Activated CD8-positive, alpha-beta memory T cell treated with anti-CD3 and anti-CD28 coated beads for 36 hours (primary cell): Measurements from ENCODE around the gene CHSY3. TPM values are rescaled to one million over a fixed set of nuclear protein-coding genes. Genes with fewer than 3 reads are reported as not detected.

Experiments used
- CTCF ChIA-PET: fragments of 350-600 bp; sonication (Branson Sonifier 250); formaldehyde crosslinking; loops from one replicate; lab custom pipeline; 2021; ENCODE audit warnings: antibody characterized with exemption; lab: Charles Lee
- POLR2A ChIA-PET: fragments of 350-600 bp; sonication (Branson Sonifier 250); formaldehyde crosslinking; loops from one replicate; lab custom pipeline; 2021; ENCODE audit warnings: antibody characterized with exemption; lab: Charles Lee
- total RNA-seq, 2 experiments: library from RNA; stranded (reverse); gene quantifications; one replicate each; pipeline ENCODE4 v1.2.3, GENCODE V29; 2021

The CHSY3 gene
- total RNA-seq, 2 experiments from 2014 or later, result 0.06 TPM; not detected in 1

- ChIA-PET CTCF (no interaction called here), POLR2A (no interaction called here)
These were observed 39.7 kb downstream of the CHSY3 start for GRCh38 chr5:129943936-129944335.

DNA sequence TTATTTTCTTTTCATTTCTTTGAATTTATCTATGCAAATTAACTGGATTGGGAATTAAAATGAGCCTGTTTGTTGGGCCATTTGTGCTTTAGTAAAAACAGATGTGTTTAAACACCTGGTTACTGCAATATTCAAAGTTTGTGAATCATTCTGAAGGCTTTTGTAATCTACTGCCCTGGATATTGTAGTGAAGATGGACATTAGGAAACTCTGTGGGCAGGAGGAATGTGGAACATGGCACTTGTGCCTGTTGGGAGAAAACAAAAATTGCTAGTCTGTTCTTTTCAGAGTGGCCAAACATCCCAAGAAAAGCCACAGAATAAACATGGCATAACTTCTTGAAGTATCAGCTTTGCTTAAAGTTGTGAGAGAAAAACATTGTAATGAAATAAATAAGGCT lies 40.8 kb downstream of the CHSY3 start:
- ChIA-PET CTCF (no interaction called here), POLR2A (no interaction called here)

DNA sequence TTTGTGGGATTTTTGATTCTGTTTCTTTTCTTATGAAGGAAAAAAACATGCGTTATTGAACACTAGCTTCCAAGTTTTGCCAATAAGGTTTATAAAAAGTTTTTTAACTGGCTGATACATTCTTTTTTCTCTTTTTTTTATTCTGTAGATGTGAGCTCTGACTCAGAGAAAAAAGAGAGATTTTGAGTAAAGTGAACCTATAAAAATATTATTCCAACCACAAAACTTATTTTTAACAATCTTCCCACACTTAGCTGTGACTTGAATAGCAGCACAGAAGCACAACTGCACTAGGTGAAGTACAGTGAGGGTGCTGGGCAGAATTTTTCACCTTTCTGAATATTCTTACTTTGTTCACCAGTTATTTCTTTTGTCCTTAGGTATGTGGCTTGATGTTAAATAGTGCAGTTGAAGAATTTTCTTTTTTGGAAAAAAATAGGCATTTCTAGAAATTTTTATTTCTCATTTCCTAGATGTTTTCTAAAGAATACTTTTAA lies 41.6 kb downstream of the CHSY3 start:
- ChIA-PET CTCF (no interaction called here), POLR2A (no interaction called here)

DNA sequence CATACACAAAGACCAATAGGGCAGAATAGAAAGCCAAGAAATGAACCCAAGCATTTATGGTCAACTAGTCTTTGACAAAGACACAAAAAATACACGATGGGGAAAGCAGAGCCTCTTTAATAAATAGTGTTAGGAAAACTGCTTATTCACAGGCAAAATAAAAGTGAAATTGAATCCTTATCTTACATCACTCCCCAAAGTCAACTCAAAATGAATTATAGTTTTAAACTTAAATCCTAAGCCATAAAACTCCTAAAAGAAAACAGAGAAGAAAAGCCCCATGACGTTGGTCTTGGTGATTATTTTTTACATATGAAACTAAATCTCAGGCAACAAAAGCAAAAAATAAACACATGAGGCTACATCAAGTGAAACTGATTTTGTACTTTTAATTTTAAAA lies 46.8 kb downstream of the CHSY3 start:
- POLR2A ChIA-PET, result no interaction called here
- CTCF ChIA-PET, result no interaction called here

- POLR2A ChIA-PET, result no interaction called here
- CTCF ChIA-PET, result no interaction called here
These were observed 54.3 kb downstream of the CHSY3 start for GRCh38 chr5:129958581-129958980.

GRCh38 chr5:129960831-129961230 lies 56.6 kb downstream of the CHSY3 start:
- ChIA-PET POLR2A (no interaction called here), CTCF (no interaction called here)

- CTCF ChIA-PET, result no interaction called here
- POLR2A ChIA-PET, result no interaction called here
These were observed 58.2 kb downstream of the CHSY3 start for GRCh38 chr5:129962506-129962905.

DNA sequence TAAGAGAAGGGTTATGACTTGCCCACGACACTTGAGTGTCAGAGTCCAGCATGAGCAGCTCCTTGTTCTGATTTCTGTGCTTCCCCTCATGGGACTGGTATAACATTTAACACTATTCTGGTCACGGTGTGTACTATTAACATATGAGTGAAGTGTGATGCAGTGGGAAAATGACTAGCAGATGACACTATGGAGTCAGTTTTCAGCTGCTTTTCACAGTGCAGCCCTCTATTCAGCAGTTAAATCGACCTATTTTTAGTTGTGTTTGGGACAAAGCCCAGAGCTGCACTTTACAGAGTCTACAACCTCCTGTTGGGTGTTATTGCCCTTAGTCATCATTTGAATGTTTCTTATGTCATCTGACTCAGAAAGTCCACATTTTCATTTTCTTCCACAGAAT lies 59.1 kb downstream of the CHSY3 start:
- ChIA-PET CTCF (no interaction called here), POLR2A (no interaction called here)

- ChIA-PET CTCF (no interaction called here), POLR2A (no interaction called here)
These were observed 61.8 kb downstream of the CHSY3 start for GRCh38 chr5:129966071-129966470.

GRCh38 chr5:129971714-129972113 lies 67.4 kb downstream of the CHSY3 start:
- CTCF ChIA-PET, result no interaction called here
- POLR2A ChIA-PET, result no interaction called here

GRCh38 chr5:129972465-129973141 lies 68.3 kb downstream of the CHSY3 start:
- POLR2A ChIA-PET, result no interaction called here
- CTCF ChIA-PET, result no interaction called here

GRCh38 chr5:129973716-129974426 lies 69.6 kb downstream of the CHSY3 start:
- CTCF ChIA-PET, result no interaction called here
- POLR2A ChIA-PET, result no interaction called here

GRCh38 chr5:129977810-129978209 lies 73.5 kb downstream of the CHSY3 start:
- ChIA-PET CTCF (no interaction called here), POLR2A (no interaction called here)

- ChIA-PET POLR2A (no interaction called here), CTCF (no interaction called here)
These were observed 74.0 kb downstream of the CHSY3 start for GRCh38 chr5:129978270-129978669.

DNA sequence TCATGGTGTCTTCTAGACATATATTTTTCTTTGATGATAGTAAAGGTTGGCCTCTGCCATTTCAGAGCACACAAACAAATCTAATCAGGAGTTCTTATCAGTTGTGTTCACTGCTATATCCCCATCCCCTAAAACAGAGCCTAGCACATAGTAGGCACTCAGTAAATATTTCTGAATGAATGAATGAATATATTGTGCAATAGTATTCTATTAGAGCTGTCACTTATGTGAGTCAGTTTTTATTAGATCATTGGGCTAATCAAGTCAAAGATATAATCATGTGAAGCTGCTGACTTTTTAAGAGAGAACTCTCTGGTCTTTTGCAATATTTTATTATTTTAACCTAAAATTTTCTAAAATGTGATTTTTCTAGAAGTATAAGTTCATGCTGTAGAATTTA lies 84.2 kb downstream of the CHSY3 start:
- CTCF ChIA-PET, result no interaction called here
- POLR2A ChIA-PET, result no interaction called here

DNA sequence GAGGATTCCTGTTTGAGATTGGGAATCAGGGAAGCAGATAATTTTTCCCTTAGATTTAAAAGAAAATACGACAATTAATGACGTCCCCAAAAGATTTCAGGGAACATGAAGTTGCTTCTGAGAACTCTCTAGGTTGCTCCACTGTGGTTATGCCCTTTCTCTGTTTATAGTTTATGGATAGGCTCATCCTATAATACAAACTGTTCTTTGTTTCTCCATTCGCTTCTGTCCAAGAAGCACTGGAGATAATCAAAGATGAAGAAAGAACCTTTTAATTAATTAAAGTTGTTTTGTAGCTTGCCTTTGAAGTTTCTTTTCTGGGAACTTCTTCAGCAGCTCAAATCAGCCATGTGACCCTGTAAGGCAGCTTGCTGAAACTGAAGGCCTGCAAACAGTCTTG lies 87.5 kb downstream of the CHSY3 start:
- ChIA-PET CTCF (no interaction called here), POLR2A (no interaction called here)

DNA sequence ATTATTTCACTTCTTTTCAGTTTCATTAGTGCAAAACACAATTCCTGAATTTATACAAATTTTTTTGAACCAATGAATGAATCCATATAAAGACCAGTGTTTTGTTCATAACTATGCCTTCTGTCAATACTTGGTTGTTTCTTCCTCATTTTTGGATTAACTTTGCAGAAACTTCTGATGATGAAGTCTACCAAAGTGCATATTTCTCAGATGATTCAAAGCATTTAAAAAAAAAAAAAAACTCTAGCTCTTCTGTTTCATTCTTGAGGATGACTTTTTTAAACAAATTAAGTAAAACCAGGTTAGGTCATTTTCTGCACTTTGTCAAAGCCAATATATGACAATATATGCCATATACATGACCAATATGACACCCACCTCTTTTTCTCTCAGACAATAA lies 92.6 kb downstream of the CHSY3 start:
- CTCF ChIA-PET, result no interaction called here
- POLR2A ChIA-PET, result no interaction called here

DNA sequence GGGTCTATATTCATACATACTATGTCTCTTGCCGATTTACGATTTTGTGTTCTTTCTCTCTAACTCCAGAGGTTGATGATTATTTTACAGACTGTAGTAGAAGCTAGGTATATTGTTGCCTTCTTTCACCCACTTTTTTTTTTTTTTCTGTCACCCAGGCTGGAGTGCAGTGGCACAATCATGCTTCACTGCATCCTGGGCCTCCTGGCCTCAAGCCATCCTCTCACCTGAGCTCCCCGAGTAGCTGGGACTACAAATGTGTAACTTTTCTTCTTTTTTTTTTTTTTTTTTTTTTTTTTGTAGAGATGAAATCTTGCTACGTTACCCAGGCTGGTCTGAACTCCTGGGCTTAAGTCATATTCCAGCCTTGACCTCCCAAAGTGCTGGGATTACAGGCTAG lies 96.2 kb downstream of the CHSY3 start:
- ChIA-PET POLR2A (no interaction called here), CTCF (no interaction called here)

DNA sequence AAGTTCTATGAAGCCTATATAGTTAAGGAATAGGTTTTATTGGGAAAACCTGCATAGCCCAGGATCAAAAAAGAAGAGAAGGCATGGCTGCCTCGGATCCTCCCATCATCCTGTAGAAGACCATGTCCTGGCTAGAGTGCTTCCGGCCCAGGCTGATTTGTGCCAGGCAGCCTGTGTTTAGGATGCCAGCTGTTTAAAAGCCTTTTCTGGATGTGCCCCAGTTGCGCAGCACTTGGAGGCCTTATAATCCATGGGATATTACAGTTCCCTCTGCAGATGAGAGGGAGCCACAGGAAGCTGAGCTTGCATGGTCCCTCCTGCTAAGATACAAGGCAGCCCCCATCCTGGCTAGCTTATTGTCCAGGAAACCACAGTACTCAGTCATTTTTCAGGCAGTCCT lies 97.9 kb downstream of the CHSY3 start:
- ChIA-PET POLR2A (no interaction called here), CTCF (no interaction called here)

GRCh38 chr5:130002876-130003275 lies 98.6 kb downstream of the CHSY3 start:
- ChIA-PET CTCF (no interaction called here), POLR2A (no interaction called here)

DNA sequence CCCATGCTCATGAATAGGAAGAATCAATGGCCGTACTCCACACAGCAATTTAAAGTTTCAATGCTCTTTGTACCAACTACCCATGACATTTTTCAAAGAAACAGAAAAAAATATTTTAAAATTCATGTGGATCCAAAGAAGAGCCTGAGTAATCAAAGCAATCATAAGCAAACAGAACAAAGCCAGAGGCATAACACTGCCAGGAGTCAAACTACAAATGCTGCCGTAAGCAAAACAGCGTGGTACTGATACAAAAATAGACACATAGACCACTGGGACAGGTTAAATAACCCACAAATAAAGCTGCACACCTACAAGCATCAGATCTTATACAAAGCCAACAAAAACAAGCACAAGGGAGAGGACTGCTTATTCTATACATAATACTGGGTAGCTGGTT lies 107.7 kb downstream of the CHSY3 start:
- ChIA-PET POLR2A (no interaction called here), CTCF (no interaction called here)
